OCI-LY3 (cell line): Measurements from ENCODE around the gene CERKL.

Experiments used
- H2AFZ ChIP-seq: fragments of 200-600, 300-600 bp; shearing (Covaris generic); 2 replicates; pipeline ENCODE4 v1.6.0; 2014; ENCODE audit warnings: antibody characterized with exemption, low read depth, low read length
- H3K27ac ChIP-seq: fragments of 200-600, 300-600 bp; sonication (generic); 2 replicates; pipeline ENCODE4 v1.5.1; 2014; ENCODE audit warnings: mild to moderate bottlenecking, low read length, moderate library complexity, mixed read lengths
- H3K27me3 ChIP-seq: fragments of 200-600, 300-600 bp; sonication (generic); 2 replicates; pipeline ENCODE4 v1.6.1; 2014; ENCODE audit warnings: low read depth, low read length, mixed read lengths
- H3K36me3 ChIP-seq: fragments of 200-600, 300-600 bp; sonication (generic); replicated peaks from 2 replicates; pipeline ENCODE3; 2014; ENCODE audit warnings: low read depth, low read length, mixed read lengths
- H3K4me1 ChIP-seq: fragments of 300-600, 200-600 bp; sonication (generic); 2 replicates; pipeline ENCODE4 v1.6.1; 2014; ENCODE audit warnings: low read length, mixed read lengths
- H3K4me2 ChIP-seq: fragments of 200-600, 300-600 bp; sonication (generic); 2 replicates; pipeline ENCODE4 v1.6.1; 2014; ENCODE audit warnings: low read length, mixed read lengths
- H3K4me3 ChIP-seq: fragments of 300-600, 200-600 bp; sonication (generic); 2 replicates; pipeline ENCODE4 v1.5.1; 2014; ENCODE audit warnings: antibody characterized with exemption, mild to moderate bottlenecking, low read length, moderate library complexity
- H3K79me2 ChIP-seq: fragments of 300-600, 200-600 bp; shearing (Covaris generic); 2 replicates; pipeline ENCODE4 v1.6.1; 2014; ENCODE audit warnings: mild to moderate bottlenecking, low read length, mixed read lengths
- H3K9ac ChIP-seq: fragments of 300-600, 200-600 bp; shearing (Covaris generic); 2 replicates; pipeline ENCODE4 v1.6.0; 2014; ENCODE audit warnings: mild to moderate bottlenecking, low read length, moderate library complexity
- H3K9me3 ChIP-seq: fragments of 200-600, 300-600 bp; shearing (Covaris generic); 2 replicates; pipeline ENCODE4 v1.6.1; 2014; ENCODE audit warnings: low read length, mixed read lengths; ENCODE audit not compliant: insufficient read depth
- H4K20me1 ChIP-seq: fragments of 200-600, 300-600 bp; sonication (generic); 2 replicates; pipeline ENCODE4 v1.6.1; 2016; ENCODE audit warnings: low read length, mixed read lengths; ENCODE audit not compliant: insufficient read depth
- EZH2phosphoT487 ChIP-seq: fragments of 200-600 bp; shearing (Covaris generic); IDR thresholded peaks from 2 replicates; pipeline ENCODE4 v1.6.1; 2018; ENCODE audit warnings: antibody characterized with exemption, mixed run types, low read depth
- TF ChIP-seq, protein P1 (sequence below): fragments of 200-600, 300-600 bp; sonication (generic); IDR thresholded peaks from 2 replicates; pipeline ENCODE4 v1.5.1; 2014; ENCODE audit warnings: antibody characterized with exemption, low read length, low read depth

The CERKL gene

GRCh38 chr2:181581534-181581933 is 75.4 kb downstream of the CERKL start:
- TF ChIP-seq, protein P1, sequence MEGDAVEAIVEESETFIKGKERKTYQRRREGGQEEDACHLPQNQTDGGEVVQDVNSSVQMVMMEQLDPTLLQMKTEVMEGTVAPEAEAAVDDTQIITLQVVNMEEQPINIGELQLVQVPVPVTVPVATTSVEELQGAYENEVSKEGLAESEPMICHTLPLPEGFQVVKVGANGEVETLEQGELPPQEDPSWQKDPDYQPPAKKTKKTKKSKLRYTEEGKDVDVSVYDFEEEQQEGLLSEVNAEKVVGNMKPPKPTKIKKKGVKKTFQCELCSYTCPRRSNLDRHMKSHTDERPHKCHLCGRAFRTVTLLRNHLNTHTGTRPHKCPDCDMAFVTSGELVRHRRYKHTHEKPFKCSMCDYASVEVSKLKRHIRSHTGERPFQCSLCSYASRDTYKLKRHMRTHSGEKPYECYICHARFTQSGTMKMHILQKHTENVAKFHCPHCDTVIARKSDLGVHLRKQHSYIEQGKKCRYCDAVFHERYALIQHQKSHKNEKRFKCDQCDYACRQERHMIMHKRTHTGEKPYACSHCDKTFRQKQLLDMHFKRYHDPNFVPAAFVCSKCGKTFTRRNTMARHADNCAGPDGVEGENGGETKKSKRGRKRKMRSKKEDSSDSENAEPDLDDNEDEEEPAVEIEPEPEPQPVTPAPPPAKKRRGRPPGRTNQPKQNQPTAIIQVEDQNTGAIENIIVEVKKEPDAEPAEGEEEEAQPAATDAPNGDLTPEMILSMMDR, result peak; percentile 28
- no peak for TF ChIP-seq EZH2phosphoT487
- no peaks in the 10 kb centered on the region for H3K79me2 ChIP-seq
- H4K20me1 ChIP-seq, result no peaks in the 10 kb centered on the region
- no peak overlapping the region for H3K4me3 ChIP-seq
- no peak overlapping the region for H3K27ac ChIP-seq
- no peak overlapping the region for H2AFZ ChIP-seq
- no peaks in the 10 kb centered on the region for H3K36me3 ChIP-seq
- H3K9me3 ChIP-seq, result no peaks in the 10 kb centered on the region
- no peak overlapping the region for H3K9ac ChIP-seq
- H3K4me1 ChIP-seq, result peaks cover 14% of the 10 kb centered on the region
- no peaks in the 10 kb centered on the region for H3K27me3 ChIP-seq
- no peak overlapping the region for H3K4me2 ChIP-seq

- H3K4me1 ChIP-seq, result peaks cover 9% of the 10 kb centered on the region; the same call in 1 of the 2 replicates
- no peak overlapping the region for H2AFZ ChIP-seq
- H3K79me2 ChIP-seq, result no peaks in the 10 kb centered on the region
- H3K36me3 ChIP-seq, result no peaks in the 10 kb centered on the region
- TF ChIP-seq, protein P1, result no peak
- TF ChIP-seq EZH2phosphoT487, result no peak
- no peak overlapping the region for H3K4me3 ChIP-seq
- H3K27me3 ChIP-seq, result 0 out of 2 replicates have a peak, but pooled peaks cover 3% of the 10 kb centered on the region
- no peak overlapping the region for H3K4me2 ChIP-seq
- H3K9ac ChIP-seq, result no peak overlapping the region
- H4K20me1 ChIP-seq, result no peaks in the 10 kb centered on the region
- H3K9me3 ChIP-seq, result no peaks in the 10 kb centered on the region
- H3K27ac ChIP-seq, result no peak overlapping the region
Measured at GRCh38 chr2:181578829-181579228, 78.1 kb downstream of the CERKL start.

- H4K20me1 ChIP-seq, result no peaks in the 10 kb centered on the region
- no peak overlapping the region for H2AFZ ChIP-seq
- no peak overlapping the region for H3K4me2 ChIP-seq
- TF ChIP-seq, protein P1, result no peak
- no peak for TF ChIP-seq EZH2phosphoT487
- no peak overlapping the region for H3K27ac ChIP-seq
- no peak overlapping the region for H3K9ac ChIP-seq
- peaks cover 9% of the 10 kb centered on the region; the same call in 1 of the 2 replicates for H3K4me1 ChIP-seq
- no peaks in the 10 kb centered on the region for H3K36me3 ChIP-seq
- no peaks in the 10 kb centered on the region for H3K79me2 ChIP-seq
- no peaks in the 10 kb centered on the region for H3K9me3 ChIP-seq
- H3K4me3 ChIP-seq, result no peak overlapping the region
- H3K27me3 ChIP-seq, result 0 out of 2 replicates have a peak, but pooled peaks cover 3% of the 10 kb centered on the region
Measured at GRCh38 chr2:181576431-181576830, 80.5 kb downstream of the CERKL start.

DNA sequence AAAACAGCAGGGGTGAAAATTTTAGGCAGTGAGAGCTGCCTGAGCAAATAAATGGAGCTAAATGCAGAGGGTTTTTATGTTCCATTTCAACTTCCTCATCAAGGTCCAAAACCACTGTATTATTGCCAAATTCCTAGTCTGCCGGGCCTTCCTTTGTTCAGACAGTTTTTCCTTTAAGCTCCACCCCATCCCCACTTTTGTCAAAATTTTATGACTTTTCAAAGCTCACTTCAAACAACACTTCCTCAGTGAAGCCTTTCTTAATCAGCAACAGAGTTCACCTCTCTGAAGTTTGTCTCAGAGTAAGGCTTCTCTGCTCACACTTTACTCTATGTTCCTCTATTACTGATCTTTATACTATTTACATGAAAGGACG is 81.3 kb downstream of the CERKL start:
- no peak for TF ChIP-seq EZH2phosphoT487
- TF ChIP-seq, protein P1, result no peak
- no peaks in the 10 kb centered on the region for H4K20me1 ChIP-seq
- H3K79me2 ChIP-seq, result no peaks in the 10 kb centered on the region
- peaks cover 12% of the 10 kb centered on the region; the same call in 1 of the 2 replicates for H3K4me1 ChIP-seq
- H3K9ac ChIP-seq, result no peak overlapping the region
- no peaks in the 10 kb centered on the region for H3K36me3 ChIP-seq
- H3K9me3 ChIP-seq, result no peaks in the 10 kb centered on the region
- H3K27me3 ChIP-seq, result 0 out of 2 replicates have a peak, but pooled peaks cover 3% of the 10 kb centered on the region
- no peak overlapping the region for H2AFZ ChIP-seq
- H3K27ac ChIP-seq, result no peak overlapping the region
- no peak overlapping the region for H3K4me2 ChIP-seq
- H3K4me3 ChIP-seq, result no peak overlapping the region
